ENCODE measurements around the gene TIPRL. TPM values are rescaled to one million over a fixed set of nuclear protein-coding genes. Genes with fewer than 3 reads are reported as not detected.
"Not testable (repeated sequence)": the region's sequence is repeated elsewhere in the genome, so short reads cannot be mapped to it uniquely, and the experiment has no call there.

Gene TIPRL
- total and polyA plus RNA-seq, 2 donors (not counting 1 experiment from before 2014, with no cell fraction given), result 5.1 to 24.9 TPM

GRCh38 chr1:168202941-168203654 lies 24.3 kb downstream of the TIPRL start:
- Histone ChIP-seq H4K20me1 (ENCODE audit: control insufficient read depth, insufficient read depth, low read length, poor library complexity, severe bottlenecking) (no peaks in the 10 kb centered on the region), H3K79me2 (ENCODE audit: control insufficient read depth, insufficient read depth, low read length) (no peaks in the 10 kb centered on the region), H3K27ac (ENCODE audit: low read length in 2 of 2) (no peak overlapping the region), H3K27me3 (replicated peaks in 1 of 4; ENCODE audit: control extremely low read depth in 1 of 4, control insufficient read depth in 3 of 4, insufficient read depth in 4 of 4, low read length in 3 of 4) (no peaks in the 10 kb centered on the region), H3K4me1 (ENCODE audit: control insufficient read depth in 2 of 2, insufficient read depth in 2 of 2, low read length in 2 of 2) (no peaks in the 10 kb centered on the region), H3K36me3 (replicated peaks in 1 of 2; ENCODE audit: control extremely low read depth in 1 of 2, control insufficient read depth in 1 of 2, extremely low read depth in 1 of 2, insufficient read depth in 2 of 2, low read length in 1 of 2) (peaks cover 0 to 31% of the 10 kb centered on the region in 2 experiments), H3K9me3 (ENCODE audit: control extremely low read depth in 1 of 3, control insufficient read depth in 2 of 3, insufficient read depth in 1 of 3, low read length in 2 of 3) (no peaks in the 10 kb centered on the region), H2AFZ (ENCODE audit: insufficient read depth, low read depth, low read length, poor library complexity, severe bottlenecking) (no peak overlapping the region), H3K4me3 (ENCODE audit: control extremely low read depth in 1 of 5, extremely low read depth in 1 of 5, insufficient read depth in 1 of 5, low read depth in 2 of 5, low read length in 4 of 5) (no peak overlapping the region), H3K4me2 (replicated peaks; ENCODE audit: low read depth, low read length, poor library complexity, severe bottlenecking) (no peak overlapping the region), H3K9ac (ENCODE audit: low read length) (no peak overlapping the region)
- Mint-ChIP-seq H3K4me1 (no peaks in the 10 kb centered on the region), H3K27me3 (no peaks in the 10 kb centered on the region), H3K27ac (no peak overlapping the region), H3K9me3 (ENCODE audit: insufficient read depth) (no peaks in the 10 kb centered on the region), H3K4me3 (no peak overlapping the region)
- WGBS (ENCODE audit: insufficient coverage), result 100% methylated on average over 1 of the region's 1 CpG
- TF ChIP-seq EZH2 (IDR thresholded peaks at IDR 0.05; ENCODE audit: borderline replicate concordance, insufficient read depth, low read depth, low read length, poor library complexity, severe bottlenecking) (no peak), CTCF (IDR thresholded peaks at IDR 0.05) (no peak)
- intact Hi-C loops (cut with micrococcal nuclease), result no loop called here
- ChIA-PET POLR2A (no interaction called here), CTCF (no interaction called here)
- no peak for DNase-seq
- ATAC-seq (ENCODE audit: low read depth), result no peak

- TF ChIP-seq EZH2 (IDR thresholded peaks at IDR 0.05; ENCODE audit: borderline replicate concordance, insufficient read depth, low read depth, low read length, poor library complexity, severe bottlenecking) (no peak), CTCF (IDR thresholded peaks at IDR 0.05) (no peak)
- H3K4me3 ChIP-seq (ENCODE audit: control extremely low read depth in 1 of 5, extremely low read depth in 1 of 5, insufficient read depth in 1 of 5, low read depth in 2 of 5, low read length in 4 of 5), result no peak overlapping the region
- no peak overlapping the region for H3K4me3 Mint-ChIP-seq
- DNase-seq (no peak), ATAC-seq (ENCODE audit: low read depth) (no peak)
- H3K27me3 ChIP-seq (replicated peaks in 1 of 4; ENCODE audit: control extremely low read depth in 1 of 4, control insufficient read depth in 3 of 4, insufficient read depth in 4 of 4, low read length in 3 of 4), result no peaks in the 10 kb centered on the region
- no peak overlapping the region for H3K27ac Mint-ChIP-seq
- peaks cover 0 to 1% (median 0%) of the 10 kb centered on the region in 3 donors for H3K9me3 ChIP-seq (ENCODE audit: control extremely low read depth in 1 of 3, control insufficient read depth in 2 of 3, insufficient read depth in 1 of 3, low read length in 2 of 3)
- peaks cover 0 to 7% of the 10 kb centered on the region in 2 experiments for H3K36me3 ChIP-seq (replicated peaks in 1 of 2; ENCODE audit: control extremely low read depth in 1 of 2, control insufficient read depth in 1 of 2, extremely low read depth in 1 of 2, insufficient read depth in 2 of 2, low read length in 1 of 2)
- no peaks in the 10 kb centered on the region for H4K20me1 ChIP-seq (ENCODE audit: control insufficient read depth, insufficient read depth, low read length, poor library complexity, severe bottlenecking)
- H3K27me3 Mint-ChIP-seq, result no peaks in the 10 kb centered on the region
- H3K9me3 Mint-ChIP-seq (ENCODE audit: insufficient read depth), result peaks cover 3% of the 10 kb centered on the region
- H3K4me1 ChIP-seq (ENCODE audit: control insufficient read depth in 2 of 2, insufficient read depth in 2 of 2, low read length in 2 of 2), result no peaks in the 10 kb centered on the region
- intact Hi-C loops (cut with micrococcal nuclease), result no loop called here
- ChIA-PET CTCF (interaction anchor here (1.1 kb wide), 1 partner anchor 29 kb away, joined by 3 read pairs; no protein-coding TSS in a partner anchor), POLR2A (no interaction called here)
- no peaks in the 10 kb centered on the region for H3K4me1 Mint-ChIP-seq
- no peak overlapping the region for H2AFZ ChIP-seq (ENCODE audit: insufficient read depth, low read depth, low read length, poor library complexity, severe bottlenecking)
- no peak overlapping the region for H3K9ac ChIP-seq (ENCODE audit: low read length)
- no peak overlapping the region for H3K27ac ChIP-seq (ENCODE audit: low read length in 2 of 2)
- no peaks in the 10 kb centered on the region for H3K79me2 ChIP-seq (ENCODE audit: control insufficient read depth, insufficient read depth, low read length)
- no peak overlapping the region for H3K4me2 ChIP-seq (replicated peaks; ENCODE audit: low read depth, low read length, poor library complexity, severe bottlenecking)
These were observed 27.3 kb downstream of the TIPRL start for GRCh38 chr1:168206111-168206510.

- H3K36me3 ChIP-seq (replicated peaks in 1 of 2; ENCODE audit: control extremely low read depth in 1 of 2, control insufficient read depth in 1 of 2, extremely low read depth in 1 of 2, insufficient read depth in 2 of 2, low read length in 1 of 2); H3K27me3 ChIP-seq (replicated peaks in 1 of 4; ENCODE audit: control extremely low read depth in 1 of 4, control insufficient read depth in 3 of 4, insufficient read depth in 4 of 4, low read length in 3 of 4); DNase-seq; ATAC-seq (ENCODE audit: low read depth); H3K4me2 ChIP-seq (replicated peaks; ENCODE audit: low read depth, low read length, poor library complexity, severe bottlenecking); H4K20me1 ChIP-seq (ENCODE audit: control insufficient read depth, insufficient read depth, low read length, poor library complexity, severe bottlenecking); CTCF ChIA-PET; H3K27ac Mint-ChIP-seq; H3K9ac ChIP-seq (ENCODE audit: low read length); H3K4me1 Mint-ChIP-seq; H3K9me3 ChIP-seq (ENCODE audit: control extremely low read depth in 1 of 3, control insufficient read depth in 2 of 3, insufficient read depth in 1 of 3, low read length in 2 of 3); H3K79me2 ChIP-seq (ENCODE audit: control insufficient read depth, insufficient read depth, low read length); intact Hi-C loops (cut with micrococcal nuclease); H3K4me3 Mint-ChIP-seq; H3K9me3 Mint-ChIP-seq (ENCODE audit: insufficient read depth); H3K4me3 ChIP-seq (ENCODE audit: control extremely low read depth in 1 of 5, extremely low read depth in 1 of 5, insufficient read depth in 1 of 5, low read depth in 2 of 5, low read length in 4 of 5); POLR2A ChIA-PET; H3K27ac ChIP-seq (ENCODE audit: low read length in 2 of 2); H3K4me1 ChIP-seq (ENCODE audit: control insufficient read depth in 2 of 2, insufficient read depth in 2 of 2, low read length in 2 of 2); H3K27me3 Mint-ChIP-seq; H2AFZ ChIP-seq (ENCODE audit: insufficient read depth, low read depth, low read length, poor library complexity, severe bottlenecking): not testable (repeated sequence)
- 94% methylated on average over 12 of the region's 34 CpGs for WGBS (ENCODE audit: insufficient coverage)
These were observed 28.9 kb downstream of the TIPRL start for GRCh38 chr1:168207673-168208072.

All from B cell (primary cell).